Measurements from ENCODE around the gene ATP11B. TPM values are rescaled to one million over a fixed set of nuclear protein-coding genes. Genes with fewer than 3 reads are reported as not detected.
"Not testable (repeated sequence)": the region's sequence is repeated elsewhere in the genome, so short reads cannot be mapped to it uniquely, and the experiment has no call there.

Gene ATP11B
- total RNA-seq, 1 donor = 66.4 TPM

- no peak for TF ChIP-seq CTCF (IDR thresholded peaks at IDR 0.05; ENCODE audit: insufficient read depth, low read length)
- DNase-seq (ENCODE audit: low read depth) = peak; percentile 20
- no peak overlapping the region for H3K4me3 ChIP-seq (ENCODE audit: low read depth, low read length)
Measured at GRCh38 chr3:182861348-182861747, 68.0 kb downstream of the ATP11B start.

- no peak overlapping the region for H3K4me3 ChIP-seq (ENCODE audit: low read depth, low read length)
- no peak for TF ChIP-seq CTCF (IDR thresholded peaks at IDR 0.05; ENCODE audit: insufficient read depth, low read length)
- no peak for DNase-seq (ENCODE audit: low read depth)
Measured at GRCh38 chr3:182862159-182862860, 69.0 kb downstream of the ATP11B start.

- DNase-seq (ENCODE audit: low read depth) = no peak
- no peak for TF ChIP-seq CTCF (IDR thresholded peaks at IDR 0.05; ENCODE audit: insufficient read depth, low read length)
- no peak overlapping the region for H3K4me3 ChIP-seq (ENCODE audit: low read depth, low read length)
Measured at GRCh38 chr3:182869059-182869458, 75.8 kb downstream of the ATP11B start.

- DNase-seq (ENCODE audit: low read depth); H3K4me3 ChIP-seq (ENCODE audit: low read depth, low read length): not testable (repeated sequence)
Measured at GRCh38 chr3:182870917-182871316, 77.6 kb downstream of the ATP11B start.

- TF ChIP-seq CTCF (IDR thresholded peaks at IDR 0.05; ENCODE audit: insufficient read depth, low read length) = no peak
- no peak for DNase-seq (ENCODE audit: low read depth)
- H3K4me3 ChIP-seq (ENCODE audit: low read depth, low read length) = no peak overlapping the region
Measured at GRCh38 chr3:182879031-182879611, 85.8 kb downstream of the ATP11B start.

GRCh38 chr3:182886497-182886896, 93.2 kb downstream of the ATP11B start:
- no peak overlapping the region for H3K4me3 ChIP-seq (ENCODE audit: low read depth, low read length)
- TF ChIP-seq CTCF (IDR thresholded peaks at IDR 0.05; ENCODE audit: insufficient read depth, low read length) = no peak
- no peak for DNase-seq (ENCODE audit: low read depth)

GRCh38 chr3:182889948-182890629, 96.8 kb downstream of the ATP11B start:
- TF ChIP-seq CTCF (IDR thresholded peaks at IDR 0.05; ENCODE audit: insufficient read depth, low read length) = no peak
- no peak overlapping the region for H3K4me3 ChIP-seq (ENCODE audit: low read depth, low read length)
- no peak for DNase-seq (ENCODE audit: low read depth)

Measured in fibroblast of the aortic adventitia (primary cell).